Right renal cortex interstitium (tissue), 3 donors: ENCODE results near the gene SSR2. TPM values are rescaled to one million over a fixed set of nuclear protein-coding genes. Genes with fewer than 3 reads are reported as not detected.
"Not testable (repeated sequence)": the region's sequence is repeated elsewhere in the genome, so short reads cannot be mapped to it uniquely, and the experiment has no call there.

Source experiments
- DNase-seq, 3 donors: peaks; one replicate each; pipeline ENCODE4 v3.0.0-alpha.2; 2013; ENCODE audit warnings: low read depth in 3 of 3, low spot score in 2 of 3
- polyA plus RNA-seq, 3 donors: library from polyadenylated mRNA; unstranded; fragments of 120-200 nt; gene quantifications; one replicate each; pipeline ENCODE4 v1.2.1, GENCODE V29; 2013; ENCODE audit not compliant: insufficient read length in 3 of 3

Gene SSR2
- polyA plus RNA-seq, 3 donors: 425 to 439 (median 435) TPM

- no peak for DNase-seq
These were observed 20.8 kb downstream of the SSR2 start for GRCh38 chr1:155999964-156000363.

- no peak for DNase-seq
These were observed 24.6 kb downstream of the SSR2 start for GRCh38 chr1:155996166-155996565.

GRCh38 chr1:155993595-155993994 lies 27.2 kb downstream of the SSR2 start:
- DNase-seq: no peak

- DNase-seq: no peak
These were observed 30.6 kb downstream of the SSR2 start for GRCh38 chr1:155990005-155990739.

GRCh38 chr1:155989242-155990004 lies 31.3 kb downstream of the SSR2 start:
- no peak for DNase-seq

GRCh38 chr1:155984903-155985645 lies 35.7 kb downstream of the SSR2 start:
- not testable (repeated sequence) for DNase-seq

GRCh38 chr1:155984341-155984740 lies 36.4 kb downstream of the SSR2 start:
- no peak for DNase-seq

- no peak for DNase-seq
These were observed 37.3 kb downstream of the SSR2 start for GRCh38 chr1:155983191-155984024.

GRCh38 chr1:155982106-155982505 lies 38.6 kb downstream of the SSR2 start:
- DNase-seq: no peak

GRCh38 chr1:155981266-155982088 lies 39.3 kb downstream of the SSR2 start:
- DNase-seq: no peak

GRCh38 chr1:155979597-155980343 lies 41.0 kb downstream of the SSR2 start:
- DNase-seq: no peak

GRCh38 chr1:155978973-155979429 lies 41.8 kb downstream of the SSR2 start:
- DNase-seq: no peak

- DNase-seq: no peak
These were observed 42.3 kb downstream of the SSR2 start, which contains the start of gene ARHGEF2 for GRCh38 chr1:155978325-155978972. TSS of gene ARHGEF2 (minus strand) at chr1:155978547. CDS start at chr1:155978427, 120 bp downstream.

- DNase-seq: no peak
These were observed 42.9 kb downstream of the SSR2 start for GRCh38 chr1:155977690-155978324.

- DNase-seq: no peak
These were observed 43.6 kb downstream of the SSR2 start for GRCh38 chr1:155976913-155977689.

GRCh38 chr1:155976062-155976912 lies 44.5 kb downstream of the SSR2 start:
- no peak for DNase-seq
